ENCODE data around the gene IKZF1.

The IKZF1 gene

DNA sequence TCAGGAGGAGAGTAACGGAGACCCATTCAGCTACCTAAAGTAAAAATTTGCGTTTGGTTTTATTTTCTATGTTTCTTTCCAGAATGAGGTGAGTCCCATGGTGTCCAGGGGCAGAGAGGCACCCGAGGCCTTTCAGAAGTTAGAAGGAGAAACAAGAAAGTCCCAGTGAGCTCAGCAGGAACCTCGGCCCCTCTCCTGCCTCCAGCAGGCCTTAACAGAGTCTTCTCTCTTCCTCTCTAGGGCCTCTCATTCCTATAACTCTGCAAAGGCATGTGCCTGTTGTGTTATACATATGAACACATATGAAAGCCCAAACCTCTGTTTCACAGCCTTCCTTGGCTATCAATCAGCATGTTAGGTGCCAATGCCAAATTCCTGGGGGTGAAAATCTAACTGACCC is 20.8 kb upstream of the IKZF1 start:
- DNase-seq (ENCODE audit: low read depth) = no peak

DNA sequence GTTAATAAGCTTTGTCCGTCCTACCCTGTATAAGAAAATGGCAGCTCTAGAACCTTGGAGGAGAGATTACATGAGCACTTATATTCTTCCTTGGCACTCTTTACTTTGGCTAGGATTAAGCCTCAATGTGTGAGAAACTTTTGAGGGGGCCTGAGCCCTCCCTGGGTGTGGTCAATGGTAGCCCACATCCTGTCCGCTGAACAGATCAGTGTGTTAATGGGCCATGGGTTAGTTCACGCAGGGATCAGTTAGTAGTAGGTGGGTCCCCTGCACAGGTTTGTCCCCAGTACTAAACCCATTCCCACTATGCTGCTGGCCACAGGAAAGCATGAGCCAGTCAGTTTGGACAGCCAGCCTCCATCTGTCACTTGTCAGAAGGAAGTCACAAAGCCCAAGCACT is 20.2 kb upstream of the IKZF1 start:
- DNase-seq (ENCODE audit: low read depth) = no peak

DNA sequence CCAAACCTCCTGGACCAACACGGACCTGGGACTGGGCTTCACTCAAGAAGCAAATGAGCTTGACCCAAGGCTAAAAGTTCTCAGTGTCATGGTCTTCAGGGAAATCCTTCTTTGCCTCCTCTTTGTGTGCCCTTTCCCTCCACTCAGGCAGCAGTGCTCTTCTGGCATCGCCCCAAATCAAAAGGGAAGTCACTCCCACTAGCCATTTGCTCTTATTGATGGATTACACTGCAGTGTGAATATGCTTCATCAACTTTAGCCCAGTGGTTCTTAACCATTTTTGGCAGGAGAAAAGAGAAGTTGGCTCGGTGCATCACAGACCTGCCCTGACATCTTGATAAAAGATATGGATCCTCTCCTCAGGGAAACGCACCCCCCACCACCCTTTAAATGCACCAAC is 19.2 kb upstream of the IKZF1 start:
- DNase-seq (ENCODE audit: low read depth) = no peak

DNA sequence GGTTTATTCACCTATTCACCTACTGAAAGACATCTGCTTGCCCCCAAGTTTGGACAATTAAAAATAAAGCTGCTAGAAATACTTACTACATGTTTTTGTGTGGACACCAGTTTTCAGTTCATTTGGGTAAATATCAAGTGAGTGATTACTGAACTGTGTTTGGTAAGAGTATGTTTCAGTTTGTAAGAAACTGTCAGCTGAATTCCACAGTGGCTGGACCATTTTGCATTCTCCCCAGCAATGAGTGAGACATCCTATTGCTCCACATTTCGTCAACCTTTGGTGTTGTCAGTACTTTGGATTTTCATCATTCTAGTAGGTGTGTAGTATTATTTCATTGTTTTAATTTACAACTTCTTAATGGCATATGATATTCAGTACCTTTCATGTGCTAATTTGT is 17.4 kb upstream of the IKZF1 start:
- no peak for DNase-seq (ENCODE audit: low read depth)

DNA sequence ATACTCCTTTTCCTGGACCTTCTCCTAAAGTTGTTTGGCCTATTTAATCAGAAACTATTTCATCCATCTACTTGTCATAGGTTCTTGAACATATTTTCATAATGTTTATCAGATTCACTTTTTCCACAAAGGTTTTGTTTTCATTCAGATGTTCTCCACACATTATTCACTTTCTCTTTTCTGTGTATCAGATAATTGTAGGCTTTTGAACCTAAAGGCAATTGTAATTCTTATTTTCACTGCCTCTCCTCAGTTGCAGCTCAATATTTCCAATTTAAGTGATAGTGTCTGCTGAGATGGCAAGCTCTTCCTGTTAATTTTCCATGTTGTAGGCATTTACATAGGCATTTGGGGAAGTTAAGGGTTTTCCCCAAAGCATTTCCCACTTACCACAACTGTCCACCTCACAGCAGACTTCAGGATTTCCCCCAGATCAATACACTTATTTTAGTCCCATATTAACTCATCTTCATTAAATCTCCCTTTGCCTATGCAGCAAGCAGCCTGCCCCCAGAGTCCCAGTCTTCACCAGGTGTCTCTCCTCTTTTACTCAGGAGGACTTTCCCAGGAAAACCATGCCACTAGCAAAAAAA is 12.3 kb upstream of the IKZF1 start:
- no peak for DNase-seq (ENCODE audit: low read depth)

DNA sequence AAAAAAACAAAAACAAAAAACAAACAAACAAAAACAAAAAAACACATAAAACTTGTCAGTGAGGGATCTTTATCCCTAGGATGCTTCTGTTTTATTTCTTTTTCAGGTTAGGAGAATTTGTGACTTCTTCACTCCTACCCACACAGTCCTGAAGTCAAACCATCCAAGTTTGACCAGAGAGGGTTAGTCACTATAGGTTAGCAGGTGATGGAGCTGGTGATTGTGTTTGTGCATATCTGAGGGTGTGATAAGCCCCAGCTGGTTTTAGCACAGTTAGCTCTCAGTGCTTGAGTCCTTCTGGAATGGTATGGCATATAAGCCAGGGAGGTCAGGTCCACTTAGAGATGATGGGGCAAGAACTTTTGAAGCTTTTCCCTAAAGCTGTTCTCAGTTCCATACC is 11.8 kb upstream of the IKZF1 start:
- no peak for DNase-seq (ENCODE audit: low read depth)

DNA sequence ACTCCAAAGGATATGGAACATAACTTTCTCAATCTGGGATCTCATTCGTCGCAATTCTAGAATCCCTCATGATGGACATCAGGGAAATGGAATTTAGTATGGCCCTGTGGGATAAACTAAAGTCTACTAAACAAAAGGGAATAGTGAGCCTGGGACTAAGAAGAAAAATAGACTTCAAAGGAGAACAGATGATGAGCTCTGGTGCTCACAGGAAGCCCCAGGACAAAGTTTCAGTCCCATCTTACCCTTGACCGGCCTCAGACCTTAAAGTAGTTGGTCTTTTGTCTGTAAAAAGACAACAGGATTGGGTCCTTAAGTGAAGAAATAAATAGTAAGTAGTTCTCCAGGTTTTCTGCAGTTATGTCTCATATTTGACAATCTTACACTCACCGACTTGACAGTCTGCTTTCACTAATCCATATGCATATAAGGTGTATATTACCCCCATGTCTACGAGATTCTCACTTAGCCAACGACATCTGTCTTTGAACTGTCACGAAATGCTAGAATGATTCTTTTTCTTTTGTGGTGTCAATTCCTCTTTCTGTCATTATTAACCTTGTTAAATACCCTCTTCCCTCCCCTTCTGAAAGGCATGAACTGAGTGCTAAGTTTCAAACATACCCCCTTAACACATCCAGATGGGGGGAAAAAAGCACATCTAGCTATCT is 10.9 kb upstream of the IKZF1 start:
- no peak for DNase-seq (ENCODE audit: low read depth)

DNA sequence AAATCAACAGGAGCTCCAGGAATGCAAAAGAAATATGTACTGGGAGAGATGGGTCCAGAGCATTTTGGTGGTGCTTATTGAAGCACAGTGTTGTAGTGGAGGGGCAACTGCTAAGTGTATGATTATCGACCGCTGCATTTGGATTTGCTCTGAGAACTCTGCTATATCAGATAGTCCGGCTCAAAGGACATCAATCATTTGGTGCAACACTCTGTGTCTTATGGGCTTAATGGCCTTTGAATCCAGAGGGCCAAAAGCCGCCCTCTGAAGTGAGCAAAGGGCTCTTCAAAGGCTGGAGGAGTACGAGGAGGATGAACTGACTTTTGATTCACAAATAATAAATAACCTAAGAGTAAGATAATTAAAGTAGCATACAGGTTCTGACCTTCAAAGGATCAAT is 9.4 kb upstream of the IKZF1 start:
- DNase-seq (ENCODE audit: low read depth) = no peak

DNA sequence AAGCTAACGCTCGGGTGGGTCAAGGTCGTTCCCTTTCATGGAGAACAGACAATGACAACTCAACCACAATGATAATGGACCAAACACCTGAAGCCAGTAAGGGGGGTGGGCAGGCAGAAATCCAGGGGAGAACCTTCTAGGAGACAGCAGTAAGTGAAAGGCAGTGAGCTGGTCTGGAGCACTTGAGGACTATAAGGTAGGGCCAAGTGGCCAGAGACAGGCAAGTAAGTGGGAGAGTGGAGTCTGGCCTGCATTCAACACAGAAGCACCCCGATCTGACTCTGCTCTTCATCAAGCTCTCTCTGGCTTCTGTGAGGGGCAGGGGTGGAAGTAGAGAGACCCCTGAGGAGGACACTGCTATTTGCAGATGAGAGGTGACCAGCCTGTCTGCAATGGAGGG is 7.7 kb upstream of the IKZF1 start:
- DNase-seq (ENCODE audit: low read depth) = no peak

DNA sequence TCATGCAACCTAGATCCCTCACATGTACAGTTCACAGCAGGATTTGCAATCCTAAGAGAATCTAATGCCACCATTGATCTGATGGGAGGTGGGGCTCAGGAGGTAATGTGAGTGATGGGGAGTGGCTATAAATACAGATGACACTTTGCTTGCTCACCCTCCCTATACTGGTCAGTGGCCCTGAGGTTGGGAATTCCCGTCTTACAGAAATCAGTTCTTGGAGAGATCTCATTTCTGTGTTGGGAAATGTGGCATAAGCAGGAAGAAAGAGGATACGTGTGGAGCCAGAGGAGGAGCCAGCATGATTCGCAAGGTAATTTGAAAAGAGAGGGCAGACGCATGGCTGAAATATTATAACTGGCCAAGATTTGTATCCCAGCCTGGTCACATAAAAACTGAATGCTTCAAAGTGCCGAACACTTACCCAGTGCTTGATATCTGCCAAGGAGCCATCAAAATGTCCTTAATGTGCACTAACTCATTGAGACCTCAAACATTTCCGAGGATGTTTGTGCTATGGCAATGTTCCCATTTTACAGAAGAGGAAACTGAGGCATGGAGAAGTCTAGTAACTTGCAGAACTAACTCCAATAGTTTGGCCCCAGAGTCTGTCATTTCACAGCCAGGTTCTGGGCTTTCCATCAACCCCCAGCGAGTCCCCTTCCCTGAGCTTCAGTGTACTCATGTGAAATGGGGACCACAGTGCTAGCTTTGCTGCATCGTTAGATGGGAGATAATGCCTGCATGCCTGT is 5.5 kb upstream of the IKZF1 start:
- DNase-seq (ENCODE audit: low read depth) = no peak

DNA sequence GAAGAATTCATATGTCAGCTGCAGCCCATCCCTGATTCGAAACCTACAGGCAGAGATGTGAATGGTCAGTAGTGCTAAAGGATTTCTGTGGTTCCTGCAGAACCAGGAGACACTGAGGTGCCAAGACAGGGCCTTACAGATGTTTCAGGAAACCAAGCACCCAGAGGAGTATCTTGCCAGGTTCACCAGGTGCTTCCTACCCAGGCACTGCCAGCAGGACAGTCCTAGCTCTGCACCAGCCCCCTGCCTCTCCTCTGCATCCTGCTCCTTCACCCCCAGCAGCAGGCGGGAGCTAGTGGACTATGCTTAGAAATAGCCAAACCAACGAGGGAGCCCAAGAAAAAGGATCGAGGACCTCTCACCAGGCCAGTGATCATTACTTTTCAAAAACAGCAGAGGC is 4.2 kb upstream of the IKZF1 start:
- DNase-seq (ENCODE audit: low read depth) = no peak

DNA sequence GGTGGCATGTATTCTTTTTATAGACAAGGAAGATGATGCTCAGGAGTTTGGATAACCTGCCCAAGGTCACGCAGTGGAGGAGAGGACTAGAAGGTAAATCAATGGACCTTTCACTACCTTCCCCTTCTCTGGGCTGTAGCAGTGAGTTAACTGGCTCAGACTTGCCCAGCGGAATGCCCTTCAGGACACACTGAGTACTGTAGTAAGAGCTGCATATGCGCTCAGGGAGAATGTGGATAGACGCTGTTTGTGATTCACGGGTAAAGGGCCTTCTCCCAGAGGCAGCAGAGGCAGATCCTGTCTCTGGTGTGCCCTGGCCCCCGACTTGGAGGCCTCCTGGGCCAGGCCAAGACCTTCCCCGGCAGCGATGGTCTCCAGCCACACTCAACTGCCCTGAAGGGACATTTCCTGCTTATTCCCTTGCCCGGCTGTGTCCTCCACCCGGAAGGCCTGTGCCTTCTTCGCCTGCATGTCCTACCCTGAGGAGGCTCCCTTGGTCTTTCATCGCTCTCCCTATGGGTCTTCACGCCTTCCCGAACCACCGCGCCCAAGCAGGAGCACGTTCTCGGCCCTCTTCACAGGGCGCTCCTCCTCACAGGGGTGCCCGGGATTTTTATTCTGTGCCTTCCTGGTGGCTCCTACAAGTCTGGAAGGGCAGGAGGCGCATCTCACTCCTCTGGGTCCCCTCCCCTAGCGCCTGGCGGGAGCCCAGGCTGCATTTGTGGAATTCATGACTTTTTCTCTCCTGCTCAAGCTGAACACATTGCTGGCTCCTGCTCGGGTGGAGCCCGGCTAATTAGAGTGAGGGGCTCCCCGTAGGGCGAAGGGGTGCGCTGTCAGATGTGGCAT is 1.8 kb upstream of the IKZF1 start:
- no peak for DNase-seq (ENCODE audit: low read depth)

DNA sequence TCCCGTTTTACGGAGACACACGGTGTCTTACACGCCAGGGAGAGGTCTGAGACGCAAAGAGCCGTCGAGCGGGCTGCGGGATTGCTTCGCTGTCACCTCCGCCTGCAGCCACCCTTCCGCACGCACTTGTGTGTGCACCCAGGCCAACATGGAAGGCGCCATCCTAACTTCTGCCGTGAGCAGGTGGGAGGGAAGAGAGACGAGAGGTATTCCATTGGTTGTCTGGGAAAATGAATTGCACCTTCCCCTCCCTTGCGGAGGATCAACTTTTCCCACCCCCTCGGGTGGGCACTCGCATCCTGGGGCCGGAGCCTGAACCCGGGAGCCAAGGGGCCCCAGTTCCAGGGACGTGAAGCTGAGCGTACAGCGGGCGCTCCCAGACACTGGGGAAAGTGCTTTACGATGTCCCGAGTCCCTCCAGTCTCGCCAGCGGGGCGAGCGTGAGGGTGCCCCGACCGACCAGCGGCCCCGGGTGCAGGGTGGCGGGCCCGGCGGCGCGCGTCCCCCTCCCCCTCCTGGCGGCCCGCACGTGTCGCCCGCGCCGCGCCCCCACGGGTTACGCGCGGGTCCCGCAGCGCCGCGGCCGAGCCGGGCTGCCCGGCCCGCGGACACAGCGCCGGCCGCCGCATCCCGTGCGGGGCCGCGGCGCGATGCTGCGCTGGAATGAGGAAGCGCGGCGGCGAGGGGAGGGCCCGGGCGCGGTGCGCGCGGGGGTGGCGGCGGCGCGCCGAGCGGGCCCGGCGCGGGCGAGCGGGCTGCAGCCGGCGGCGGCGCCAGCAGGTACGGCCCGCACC is 984 bp upstream of the IKZF1 start:
- DNase-seq (ENCODE audit: low read depth) = peak; percentile 15

DNA sequence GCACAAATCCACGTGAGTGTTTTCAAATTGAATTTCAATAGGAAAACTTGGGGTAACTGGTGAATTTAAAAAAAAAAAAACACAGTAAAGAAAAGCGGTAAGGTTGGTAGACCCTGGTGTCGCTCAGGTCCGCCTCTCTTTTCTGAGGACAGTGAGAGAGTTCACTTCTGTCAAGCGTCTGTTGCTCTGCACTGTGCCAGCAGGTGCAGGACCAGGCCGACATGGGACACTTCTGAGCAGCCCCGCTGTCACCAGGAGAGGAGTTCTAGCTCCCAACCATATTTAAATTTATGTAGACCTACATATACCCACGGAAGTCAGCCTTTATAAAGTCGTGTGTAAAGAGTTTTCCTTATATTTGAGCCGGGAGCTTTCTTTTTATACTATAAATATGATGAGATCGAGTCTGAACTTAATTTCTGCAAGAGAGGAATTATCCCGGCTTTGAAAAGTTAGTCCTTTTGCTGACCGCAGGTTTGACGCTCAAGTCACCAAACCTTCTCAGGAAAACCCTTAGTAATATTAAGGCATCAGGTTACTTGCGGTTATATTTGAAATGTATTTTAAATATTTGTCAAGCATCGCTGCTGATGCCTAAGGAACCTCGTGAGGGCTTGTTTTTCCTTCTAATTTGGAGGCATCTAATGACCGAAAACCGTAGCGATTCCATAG is 531 bp downstream of the IKZF1 start:
- DNase-seq (ENCODE audit: low read depth) = peak; percentile 51

DNA sequence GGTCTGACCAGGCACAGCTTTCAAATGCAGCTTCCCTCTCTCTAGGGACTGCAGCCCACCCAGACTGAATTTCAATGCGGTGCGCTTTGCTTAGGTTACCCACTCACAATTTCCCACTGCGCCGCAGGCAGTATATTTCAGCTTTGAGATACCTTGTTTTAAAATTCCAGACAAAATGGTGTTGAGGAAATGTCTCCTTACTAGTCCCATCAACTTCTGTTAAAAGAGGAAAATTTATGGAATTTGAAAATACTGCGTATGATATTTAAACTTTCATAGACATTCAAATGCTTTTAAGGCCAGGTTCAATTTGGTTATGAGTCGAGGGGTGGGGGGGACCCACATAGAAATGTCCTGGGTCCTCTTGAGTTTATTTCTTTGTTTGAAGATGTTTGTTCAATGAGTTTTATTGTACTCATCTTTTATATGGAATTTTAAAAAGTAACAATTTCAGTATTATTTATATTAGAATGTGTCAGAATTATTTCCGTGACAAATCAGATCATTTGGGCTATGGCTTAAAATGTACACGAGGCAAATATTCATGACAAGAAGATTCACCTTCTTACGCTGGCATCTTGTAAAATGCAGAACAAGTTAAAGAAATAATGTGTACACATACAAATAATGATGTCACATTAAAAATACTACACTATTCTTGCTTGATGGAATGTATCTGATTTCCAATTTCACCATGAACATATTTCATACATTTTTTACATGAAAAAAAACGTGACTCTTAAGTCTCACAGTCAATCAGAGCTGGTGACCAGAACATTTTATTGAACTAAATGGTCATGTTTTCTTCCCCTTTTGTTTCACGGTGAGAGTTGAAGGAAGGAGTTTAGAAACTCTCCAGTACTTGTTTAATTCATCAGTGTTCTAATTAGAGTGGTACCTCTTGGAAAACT is 1.3 kb downstream of the IKZF1 start:
- no peak for DNase-seq (ENCODE audit: low read depth)

DNA sequence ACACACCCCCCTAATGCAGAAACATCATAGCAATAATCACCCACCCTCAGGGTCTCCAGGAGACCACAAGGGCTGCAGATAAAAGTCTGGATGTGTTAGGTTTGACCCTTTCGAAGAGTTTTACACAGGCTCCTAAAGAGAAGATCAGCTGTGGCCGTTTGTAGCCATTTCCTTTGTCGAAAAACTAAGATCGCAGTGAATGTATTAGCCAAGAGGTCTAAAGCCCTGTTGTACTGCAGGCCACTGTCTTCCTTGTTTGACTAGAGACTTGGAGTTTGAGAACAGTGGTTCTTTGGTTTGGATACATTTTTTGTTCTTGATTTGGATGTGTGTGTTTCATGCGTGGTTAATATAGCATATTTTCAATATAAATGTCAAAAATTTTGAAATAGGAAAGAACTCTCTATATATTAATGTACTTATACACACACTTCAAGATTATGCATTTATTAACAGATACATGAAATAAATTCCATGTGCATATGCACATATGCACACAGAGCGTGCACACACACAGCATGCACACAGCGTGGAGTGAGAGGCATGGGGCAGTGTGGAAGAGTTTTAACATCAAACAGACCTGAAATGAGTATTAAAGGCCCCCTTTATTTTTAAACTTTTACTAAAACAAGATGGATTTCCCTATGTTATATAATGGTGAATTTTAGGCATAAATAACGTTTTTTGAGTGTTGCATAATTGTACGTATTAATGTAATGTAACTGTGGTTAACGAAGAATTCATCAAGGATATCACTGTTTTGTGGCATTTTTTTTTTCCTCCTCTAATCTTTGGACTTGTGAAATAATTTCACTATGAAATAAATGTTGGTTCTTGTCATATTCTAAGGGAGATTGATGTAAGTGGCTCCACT is 2.2 kb downstream of the IKZF1 start:
- no peak for DNase-seq (ENCODE audit: low read depth)

DNA sequence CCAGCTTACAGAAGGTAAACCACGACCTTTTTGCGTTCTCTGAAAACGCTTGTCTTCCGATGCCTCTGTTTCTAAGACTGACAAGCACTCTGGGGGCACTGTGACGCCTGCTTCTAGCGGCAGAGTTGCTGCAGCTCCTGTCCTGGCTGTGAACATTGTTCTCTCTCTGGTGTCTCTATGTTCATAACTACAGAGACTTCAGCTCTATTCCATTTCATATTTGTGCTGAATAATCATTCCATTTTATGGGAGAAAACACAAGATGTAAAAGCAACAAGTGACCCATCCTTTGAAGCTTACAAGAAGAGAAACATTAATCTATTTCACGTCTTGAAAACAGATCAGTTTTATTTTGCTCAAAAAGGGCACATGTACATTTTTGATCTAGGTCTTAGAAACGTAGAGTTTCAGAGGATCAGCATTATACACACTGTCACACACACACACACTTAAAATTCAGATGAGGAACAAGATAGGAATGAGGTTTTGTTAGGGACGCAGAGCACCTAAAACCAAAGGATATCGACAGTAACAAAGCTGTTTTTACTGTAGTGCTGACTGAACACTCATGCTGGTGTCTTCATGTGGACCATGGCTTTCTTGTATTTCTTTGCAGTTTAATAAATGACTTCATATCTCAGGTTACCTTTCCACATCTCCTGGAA is 3.0 kb downstream of the IKZF1 start:
- DNase-seq (ENCODE audit: low read depth) = peak; percentile 57

DNA sequence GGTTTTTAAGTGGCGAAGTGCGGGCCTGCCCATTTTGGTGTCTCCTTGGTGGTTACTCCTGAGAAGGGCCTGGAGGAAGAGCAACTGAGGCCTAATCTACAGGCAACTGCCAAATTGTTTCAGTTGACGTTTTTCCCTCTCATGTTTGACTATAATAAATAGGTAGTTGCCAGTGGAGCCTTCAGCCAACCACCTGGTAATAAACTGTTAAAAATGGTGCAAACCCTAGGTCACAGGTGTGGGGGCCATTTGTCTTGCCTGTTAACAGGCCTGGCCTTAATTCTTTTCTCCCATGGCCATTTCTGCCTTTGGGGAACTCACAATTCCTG is 3.7 kb downstream of the IKZF1 start:
- DNase-seq (ENCODE audit: low read depth) = no peak
